Osteocyte (in vitro differentiated cells): Measurements from ENCODE around the gene NUDT15. TPM values are rescaled to one million over a fixed set of nuclear protein-coding genes. Genes with fewer than 3 reads are reported as not detected.

ENCODE experiments used
- DNase-seq: peaks from one replicate; pipeline ENCODE4 v3.0.0; 2021; ENCODE audit warnings: mixed read lengths; ENCODE audit not compliant: unreplicated experiment; ENCODE audit errors: extremely low spot score
- H3K27ac Mint-ChIP-seq: one replicate; pipeline ENCODE4 v1.8.0; 2021; ENCODE audit warnings: mild to moderate bottlenecking, mixed read lengths; ENCODE audit not compliant: unreplicated experiment
- H3K27me3 Mint-ChIP-seq: one replicate; pipeline ENCODE4 v1.8.0; 2021; ENCODE audit warnings: mixed read lengths; ENCODE audit not compliant: unreplicated experiment
- H3K36me3 Mint-ChIP-seq: one replicate; pipeline ENCODE4 v1.8.0; 2021; ENCODE audit warnings: mixed read lengths; ENCODE audit not compliant: unreplicated experiment
- H3K4me1 Mint-ChIP-seq: one replicate; pipeline ENCODE4 v1.8.0; 2021; ENCODE audit warnings: mixed read lengths; ENCODE audit not compliant: unreplicated experiment
- H3K4me3 Mint-ChIP-seq: one replicate; pipeline ENCODE4 v1.8.0; 2021; ENCODE audit warnings: mild to moderate bottlenecking, moderate library complexity, mixed read lengths; ENCODE audit not compliant: unreplicated experiment
- H3K9me3 Mint-ChIP-seq: one replicate; pipeline ENCODE4 v1.8.0; 2021; ENCODE audit warnings: mixed read lengths; ENCODE audit not compliant: unreplicated experiment
- total RNA-seq: library from RNA; stranded (reverse); gene quantifications from 2 replicates; pipeline ENCODE4 v1.2.1, GENCODE V29; 2021
- TF ChIP-seq, protein P1 (sequence below): fragments of 200-600 bp; sonication (generic); IDR thresholded peaks from 2 replicates; pipeline ENCODE4 v1.5.0; 2021; ENCODE audit warnings: antibody characterized with exemption, mild to moderate bottlenecking, moderate library complexity

Gene NUDT15
- total RNA-seq, 1 donor from 2014 or later = 9.0 TPM

DNA sequence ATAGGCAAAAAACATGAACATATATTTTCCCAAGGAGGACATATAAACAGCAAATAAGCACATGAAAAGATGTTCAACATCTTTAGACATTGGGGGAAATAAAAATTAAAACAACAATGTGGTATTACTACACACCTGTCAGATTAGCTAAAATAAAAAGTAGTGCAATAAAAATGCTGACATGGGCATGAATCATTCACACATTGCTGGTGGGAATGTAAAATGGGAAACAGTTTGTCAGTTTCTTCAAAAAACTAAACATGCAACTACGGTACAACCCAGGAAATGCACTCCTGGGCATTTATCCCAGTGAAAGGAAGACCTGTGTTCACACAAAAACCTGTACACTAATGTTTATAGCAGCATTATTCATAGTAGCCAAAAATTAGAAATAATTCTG, 31.1 kb upstream of the NUDT15 start:
- Mint-ChIP-seq H3K36me3 (no peaks in the 10 kb centered on the region), H3K9me3 (no peaks in the 10 kb centered on the region), H3K27ac (no peak overlapping the region), H3K27me3 (no peaks in the 10 kb centered on the region), H3K4me3 (no peak overlapping the region), H3K4me1 (peaks cover 15% of the 10 kb centered on the region)
- TF ChIP-seq, protein P1, sequence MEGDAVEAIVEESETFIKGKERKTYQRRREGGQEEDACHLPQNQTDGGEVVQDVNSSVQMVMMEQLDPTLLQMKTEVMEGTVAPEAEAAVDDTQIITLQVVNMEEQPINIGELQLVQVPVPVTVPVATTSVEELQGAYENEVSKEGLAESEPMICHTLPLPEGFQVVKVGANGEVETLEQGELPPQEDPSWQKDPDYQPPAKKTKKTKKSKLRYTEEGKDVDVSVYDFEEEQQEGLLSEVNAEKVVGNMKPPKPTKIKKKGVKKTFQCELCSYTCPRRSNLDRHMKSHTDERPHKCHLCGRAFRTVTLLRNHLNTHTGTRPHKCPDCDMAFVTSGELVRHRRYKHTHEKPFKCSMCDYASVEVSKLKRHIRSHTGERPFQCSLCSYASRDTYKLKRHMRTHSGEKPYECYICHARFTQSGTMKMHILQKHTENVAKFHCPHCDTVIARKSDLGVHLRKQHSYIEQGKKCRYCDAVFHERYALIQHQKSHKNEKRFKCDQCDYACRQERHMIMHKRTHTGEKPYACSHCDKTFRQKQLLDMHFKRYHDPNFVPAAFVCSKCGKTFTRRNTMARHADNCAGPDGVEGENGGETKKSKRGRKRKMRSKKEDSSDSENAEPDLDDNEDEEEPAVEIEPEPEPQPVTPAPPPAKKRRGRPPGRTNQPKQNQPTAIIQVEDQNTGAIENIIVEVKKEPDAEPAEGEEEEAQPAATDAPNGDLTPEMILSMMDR = no peak
- no peak for DNase-seq

DNA sequence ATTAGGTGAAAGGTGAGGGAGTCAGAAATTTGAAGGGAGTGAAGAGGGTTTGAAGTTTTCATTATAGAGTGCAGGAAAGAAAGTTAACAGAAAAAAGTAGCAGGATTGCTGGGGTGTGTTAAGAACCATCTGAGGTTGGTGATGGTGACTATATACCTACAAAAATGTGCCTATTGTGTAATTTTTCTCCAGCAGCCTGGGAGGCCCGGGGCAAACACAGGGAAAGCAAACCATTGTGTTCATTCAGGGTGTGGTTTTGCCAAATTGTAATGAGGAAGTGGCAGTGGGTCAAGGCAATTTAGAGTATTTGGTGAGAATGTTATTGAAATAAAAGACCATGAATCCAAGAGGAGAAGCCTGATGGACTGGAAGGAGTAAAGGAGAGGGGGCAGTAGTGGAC, 28.2 kb upstream of the NUDT15 start:
- H3K4me1 Mint-ChIP-seq = peaks cover 8% of the 10 kb centered on the region
- no peaks in the 10 kb centered on the region for H3K36me3 Mint-ChIP-seq
- TF ChIP-seq, protein P1 = no peak
- H3K4me3 Mint-ChIP-seq = no peak overlapping the region
- H3K27ac Mint-ChIP-seq = peak overlapping the region; percentile 43
- no peak for DNase-seq
- H3K9me3 Mint-ChIP-seq = no peaks in the 10 kb centered on the region
- no peaks in the 10 kb centered on the region for H3K27me3 Mint-ChIP-seq

DNA sequence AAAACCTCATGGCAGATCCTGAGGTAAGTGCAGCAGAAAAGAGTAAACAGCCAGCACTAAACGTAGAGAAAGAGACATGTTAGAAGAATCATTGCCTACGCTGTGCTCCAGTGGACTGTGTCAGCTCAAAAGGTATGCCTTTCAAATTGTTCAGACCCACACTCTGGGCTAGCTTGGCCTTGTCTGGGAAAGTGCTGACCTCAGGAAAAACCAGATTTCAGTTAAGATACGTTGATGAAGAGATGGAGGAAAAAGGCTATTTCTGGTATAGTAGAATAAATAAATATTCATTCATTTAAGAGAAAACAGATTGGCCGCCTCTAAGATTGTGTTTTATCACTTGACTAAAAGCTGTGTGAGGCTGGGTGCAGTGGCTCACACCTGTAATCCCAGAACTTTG, 26.8 kb upstream of the NUDT15 start:
- DNase-seq = no peak
- no peaks in the 10 kb centered on the region for H3K9me3 Mint-ChIP-seq
- H3K36me3 Mint-ChIP-seq = no peaks in the 10 kb centered on the region

DNA sequence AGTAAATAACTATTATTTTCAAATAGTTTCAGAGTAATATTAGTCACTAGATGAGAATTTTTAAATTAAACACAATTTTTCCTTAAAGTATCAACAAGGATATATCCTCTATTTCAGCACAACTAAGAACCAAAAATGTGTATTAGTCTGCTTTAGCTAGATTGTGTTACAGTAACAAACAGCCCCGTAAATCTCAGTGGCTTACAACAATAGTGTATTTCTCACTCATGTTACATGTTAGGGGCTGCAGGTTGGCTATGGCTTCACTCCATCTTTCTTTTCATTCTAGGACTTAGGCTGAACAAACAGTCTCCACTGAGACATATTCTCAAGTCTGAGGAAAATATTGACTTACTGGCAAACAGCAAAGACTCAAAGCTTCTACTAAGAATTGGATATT, 24.9 kb upstream of the NUDT15 start:
- H3K27ac Mint-ChIP-seq = no peak overlapping the region
- peaks cover 8% of the 10 kb centered on the region for H3K4me1 Mint-ChIP-seq
- no peaks in the 10 kb centered on the region for H3K36me3 Mint-ChIP-seq
- no peaks in the 10 kb centered on the region for H3K27me3 Mint-ChIP-seq
- TF ChIP-seq, protein P1 = no peak
- H3K4me3 Mint-ChIP-seq = no peak overlapping the region
- no peaks in the 10 kb centered on the region for H3K9me3 Mint-ChIP-seq
- DNase-seq = no peak

More for the DNA sequence above, 26.8 kb upstream of the NUDT15 start:
- TF ChIP-seq, protein P1 = no peak
- Mint-ChIP-seq H3K27ac (no peak overlapping the region), H3K4me3 (no peak overlapping the region), H3K27me3 (no peaks in the 10 kb centered on the region), H3K4me1 (peaks cover 8% of the 10 kb centered on the region)

DNA sequence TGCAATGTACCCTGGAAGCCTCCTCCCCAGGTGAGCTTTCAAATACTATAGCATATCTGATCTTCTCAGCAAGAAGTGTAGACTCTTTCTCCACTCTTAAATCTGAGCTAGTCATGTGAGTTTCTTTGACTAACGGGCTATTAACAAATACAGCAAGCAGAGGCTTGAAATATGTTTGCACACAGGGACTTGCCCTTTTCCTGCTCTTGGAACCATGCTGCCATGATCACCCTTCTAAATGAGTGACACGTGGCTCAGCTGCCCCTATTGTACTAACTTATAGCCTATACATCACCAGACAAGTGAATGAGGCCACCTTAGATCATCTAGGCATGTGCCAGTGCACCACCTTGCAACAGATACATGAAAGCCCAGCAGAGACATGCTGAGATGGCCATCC, 23.2 kb upstream of the NUDT15 start:
- Mint-ChIP-seq H3K27me3 (no peaks in the 10 kb centered on the region), H3K36me3 (peaks cover 2% of the 10 kb centered on the region), H3K4me1 (peaks cover 1% of the 10 kb centered on the region), H3K27ac (no peak overlapping the region), H3K9me3 (no peaks in the 10 kb centered on the region), H3K4me3 (no peak overlapping the region)
- DNase-seq = no peak
- TF ChIP-seq, protein P1 = no peak
